H9 (cell line): ENCODE results near the gene NSUN7. TPM values are rescaled to one million over a fixed set of nuclear protein-coding genes. Genes with fewer than 3 reads are reported as not detected.

ENCODE experiments used
- DNase-seq: peaks from one replicate; pipeline ENCODE4 v3.0.0-alpha.2; 2017
- H2AFZ ChIP-seq: one replicate; pipeline ENCODE4 v1.6.1; 2013; ENCODE audit warnings: mild to moderate bottlenecking, low read length, control low read depth, moderate library complexity
- H2AK5ac ChIP-seq: 2 replicates; pipeline ENCODE4 v1.6.1; 2013; ENCODE audit warnings: low read length, control low read depth, mixed read lengths; ENCODE audit not compliant: insufficient read length
- H2BK120ac ChIP-seq: one replicate; pipeline ENCODE4 v1.6.1; 2013; ENCODE audit warnings: low read depth, mild to moderate bottlenecking, low read length, control low read depth, inconsistent platforms; ENCODE audit not compliant: poor library complexity, severe bottlenecking
- H2BK12ac ChIP-seq: 2 replicates; pipeline ENCODE4 v1.6.1; 2013; ENCODE audit warnings: low read length, control low read depth, mixed read lengths, low read depth; ENCODE audit not compliant: insufficient read length
- H2BK15ac ChIP-seq: 2 replicates; pipeline ENCODE4 v1.6.1; 2013; ENCODE audit warnings: low read depth, low read length, control low read depth
- H2BK20ac ChIP-seq: one replicate; pipeline ENCODE4 v1.6.1; 2013; ENCODE audit warnings: low read depth, mild to moderate bottlenecking, low read length, control low read depth, inconsistent platforms; ENCODE audit not compliant: poor library complexity, severe bottlenecking
- H2BK5ac ChIP-seq: 2 replicates; pipeline ENCODE4 v1.6.1; 2013; ENCODE audit warnings: low read length, control low read depth, mixed read lengths; ENCODE audit not compliant: insufficient read length
- H3K14ac ChIP-seq: 2 replicates; pipeline ENCODE4 v1.6.1; 2013; ENCODE audit warnings: low read length, control low read depth; ENCODE audit not compliant: insufficient read depth
- H3K18ac ChIP-seq: 2 replicates; pipeline ENCODE4 v1.6.1; 2013; ENCODE audit warnings: low read depth, mild to moderate bottlenecking, mixed read lengths, low read length, control low read depth; ENCODE audit not compliant: insufficient read length
- H3K23ac ChIP-seq: 2 replicates; pipeline ENCODE4 v1.6.1; 2013; ENCODE audit warnings: low read length, control low read depth, mixed read lengths, low read depth; ENCODE audit not compliant: insufficient read length
- H3K23me2 ChIP-seq: 2 replicates; pipeline ENCODE4 v1.6.1; 2013; ENCODE audit warnings: low read depth, mild to moderate bottlenecking, mixed read lengths, low read length, control low read depth; ENCODE audit not compliant: insufficient read length, poor library complexity, severe bottlenecking
- H3K27ac ChIP-seq: 2 replicates; pipeline ENCODE4 v1.5.1; 2013; ENCODE audit warnings: low read length, control low read depth, mixed read lengths, low read depth; ENCODE audit not compliant: insufficient read length
- H3K27me3 ChIP-seq: 2 replicates; pipeline ENCODE4 v1.6.1; 2013; ENCODE audit warnings: low read length, control low read depth, inconsistent platforms; ENCODE audit not compliant: insufficient read depth
- H3K4ac ChIP-seq: 2 replicates; pipeline ENCODE4 v1.6.1; 2013; ENCODE audit warnings: low read depth, mild to moderate bottlenecking, control low read depth, inconsistent platforms, low read length, moderate library complexity
- H3K4me1 ChIP-seq: 2 replicates; pipeline ENCODE4 v1.6.1; 2013; ENCODE audit warnings: low read length, control low read depth, inconsistent platforms; ENCODE audit not compliant: insufficient read depth
- H3K4me2 ChIP-seq: 2 replicates; pipeline ENCODE4 v1.6.1; 2013; ENCODE audit warnings: low read length, control low read depth, mixed read lengths; ENCODE audit not compliant: insufficient read length, insufficient read depth
- H3K56ac ChIP-seq: 2 replicates; pipeline ENCODE4 v1.6.1; 2013; ENCODE audit warnings: low read depth, mild to moderate bottlenecking, mixed read lengths, low read length, control low read depth; ENCODE audit not compliant: insufficient read length
- H3K79me1 ChIP-seq: 2 replicates; pipeline ENCODE4 v1.6.1; 2013; ENCODE audit warnings: low read depth, mild to moderate bottlenecking, moderate library complexity, low read length, control low read depth, inconsistent platforms; ENCODE audit not compliant: insufficient read depth, poor library complexity, severe bottlenecking
- H3K79me2 ChIP-seq: 2 replicates; pipeline ENCODE4 v1.6.1; 2013; ENCODE audit warnings: low read length, control low read depth, inconsistent platforms; ENCODE audit not compliant: insufficient read depth
- H3K9ac ChIP-seq: 2 replicates; pipeline ENCODE4 v1.6.1; 2013; ENCODE audit warnings: low read length, control low read depth, mixed read lengths; ENCODE audit not compliant: insufficient read length; ENCODE audit errors: extremely low read depth
- H3K9me3 ChIP-seq: one replicate; pipeline ENCODE4 v1.6.1; 2013; ENCODE audit warnings: low read depth, low read length, inconsistent platforms; ENCODE audit not compliant: control insufficient read depth
- H3T11ph ChIP-seq: one replicate; pipeline ENCODE4 v1.6.1; 2013; ENCODE audit warnings: mild to moderate bottlenecking, low read length, control low read depth, inconsistent platforms
- H4K20me1 ChIP-seq: one replicate; pipeline ENCODE4 v1.6.1; 2013; ENCODE audit not compliant: control insufficient read depth, insufficient read length, insufficient read depth
- H4K5ac ChIP-seq: 2 replicates; pipeline ENCODE4 v1.6.1; 2013; ENCODE audit warnings: low read depth, mild to moderate bottlenecking, mixed read lengths, low read length, control low read depth; ENCODE audit not compliant: insufficient read length
- H4K8ac ChIP-seq: replicated peaks from 2 replicates; pipeline ENCODE4 v1.6.1; 2013; ENCODE audit warnings: low read length, control low read depth, mixed read lengths, low read depth; ENCODE audit not compliant: insufficient read length
- H4K91ac ChIP-seq: 2 replicates; pipeline ENCODE4 v1.6.1; 2013; ENCODE audit warnings: low read depth, mild to moderate bottlenecking, moderate library complexity, mixed read lengths, low read length, control low read depth; ENCODE audit not compliant: insufficient read length
- H3K27ac Mint-ChIP-seq, 3 experiments: 2 replicates in 2 of 3; 3 replicates in 1 of 3; pipeline ENCODE4 v1.8.0; 2020 to 2021; ENCODE audit warnings: mixed read lengths in 3 of 3, mild to moderate bottlenecking in 1 of 3, moderate library complexity in 1 of 3
- H3K27me3 Mint-ChIP-seq: 2 replicates; pipeline ENCODE4 v1.8.0; 2021; ENCODE audit warnings: low read depth, mild to moderate bottlenecking, moderate library complexity, mixed read lengths
- H3K36me3 Mint-ChIP-seq, 3 experiments: 2 replicates in 2 of 3; 3 replicates in 1 of 3; pipeline ENCODE4 v1.8.0; 2020 to 2021; ENCODE audit warnings: low read depth in 3 of 3, mixed read lengths in 3 of 3; ENCODE audit not compliant: insufficient read depth in 1 of 3
- H3K4me1 Mint-ChIP-seq, 2 experiments: 2 replicates each; pipeline ENCODE4 v1.8.0; 2020; ENCODE audit warnings: mixed read lengths in 2 of 2
- H3K4me3 Mint-ChIP-seq, 2 experiments: 2 replicates in 1 of 2; 3 replicates in 1 of 2; pipeline ENCODE4 v1.8.0; 2020 to 2021; ENCODE audit warnings: mild to moderate bottlenecking in 2 of 2, mixed read lengths in 2 of 2, moderate library complexity in 1 of 2
- H3K9me3 Mint-ChIP-seq, 2 experiments: 2 replicates in 1 of 2; 3 replicates in 1 of 2; pipeline ENCODE4 v1.8.0; 2020; ENCODE audit warnings: mild to moderate bottlenecking in 2 of 2, mixed read lengths in 2 of 2, moderate library complexity in 1 of 2
- WGBS: extraction: QIAGEN DNeasy Blood & Tissue Kit; methylation state at CpG from one replicate; pipeline ENCODE4 v1.1.7; 2013; ENCODE audit warnings: missing lambda C conversion rate, low lambda C conversion rate, mixed read lengths; ENCODE audit not compliant: insufficient read length; ENCODE audit errors: extremely low coverage; 5-methylcytosine and 5-hydroxymethylcytosine counted together
- total RNA-seq: library from RNA; stranded (reverse); gene quantifications from 2 replicates; pipeline ENCODE4 v1.2.1, GENCODE V29; 2021
- TF ChIP-seq, protein P1 (sequence below): fragments of 200-600 bp; sonication (generic); conservative IDR thresholded peaks from 3 replicates; pipeline ENCODE4 v1.8.0; 2021; ENCODE audit warnings: antibody characterized with exemption, mild to moderate bottlenecking

The NSUN7 gene
- total RNA-seq, 1 experiment from 2014 or later: 15.9 TPM

DNA sequence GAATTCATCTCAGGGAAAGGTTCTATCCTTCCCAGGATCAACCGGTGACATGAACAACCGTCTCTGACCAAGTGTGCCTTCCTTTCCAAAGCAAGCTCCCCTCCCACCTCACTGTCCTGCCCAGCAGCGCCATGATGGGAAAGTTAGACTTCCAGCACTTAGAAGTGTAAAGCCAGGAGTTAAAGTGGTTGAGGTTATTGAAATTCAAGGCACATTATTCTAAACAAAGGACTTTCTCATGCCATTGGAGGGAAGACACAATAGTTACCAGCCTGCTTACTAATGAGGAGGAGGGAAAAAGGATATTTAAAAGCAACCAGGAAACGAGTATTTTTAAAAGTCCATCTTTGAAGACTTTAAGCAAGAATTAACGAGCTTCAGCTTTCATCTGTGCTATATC lies 96.8 kb downstream of the NSUN7 start:
- H3K27me3 ChIP-seq: no peaks in the 10 kb centered on the region
- peak overlapping the region in 2 of 3 experiments; percentile 7 to 48; a peak in 6 of 7 replicates for H3K27ac Mint-ChIP-seq
- no peaks in the 10 kb centered on the region for H3K23me2 ChIP-seq
- H4K91ac ChIP-seq: no peak overlapping the region
- H3K27ac ChIP-seq: no peak overlapping the region
- no peak overlapping the region for H3K56ac ChIP-seq
- H4K5ac ChIP-seq: no peak overlapping the region
- peaks cover 40 to 43% of the 10 kb centered on the region in 2 experiments for H3K4me1 Mint-ChIP-seq
- H3K9me3 Mint-ChIP-seq: no peaks in the 10 kb centered on the region
- H3K79me1 ChIP-seq: no peaks in the 10 kb centered on the region
- H2AFZ ChIP-seq: no peak overlapping the region
- H3K27me3 Mint-ChIP-seq: no peaks in the 10 kb centered on the region
- H3K4me1 ChIP-seq: peaks cover 2% of the 10 kb centered on the region; the same call in 1 of the 2 replicates
- H3K36me3 Mint-ChIP-seq: peaks cover 0 to 4% (median 2%) of the 10 kb centered on the region in 3 experiments; a peak in 3 of 7 replicates
- no peaks in the 10 kb centered on the region for H3K9me3 ChIP-seq
- no peaks in the 10 kb centered on the region for H4K20me1 ChIP-seq
- H3T11ph ChIP-seq: no peak overlapping the region
- no peak overlapping the region for H3K14ac ChIP-seq
- no peak overlapping the region for H2BK20ac ChIP-seq
- H3K23ac ChIP-seq: no peak overlapping the region
- no peak overlapping the region for H3K4ac ChIP-seq
- H2AK5ac ChIP-seq: no peak overlapping the region
- no peak for DNase-seq
- H3K4me2 ChIP-seq: peak overlapping the region; percentile 1
- H3K4me3 Mint-ChIP-seq: no peak overlapping the region
- H2BK12ac ChIP-seq: no peak overlapping the region
- no peak overlapping the region for H4K8ac ChIP-seq
- no peak overlapping the region for H2BK5ac ChIP-seq
- H3K18ac ChIP-seq: no peak overlapping the region
- H2BK120ac ChIP-seq: no peak overlapping the region
- TF ChIP-seq, protein P1, sequence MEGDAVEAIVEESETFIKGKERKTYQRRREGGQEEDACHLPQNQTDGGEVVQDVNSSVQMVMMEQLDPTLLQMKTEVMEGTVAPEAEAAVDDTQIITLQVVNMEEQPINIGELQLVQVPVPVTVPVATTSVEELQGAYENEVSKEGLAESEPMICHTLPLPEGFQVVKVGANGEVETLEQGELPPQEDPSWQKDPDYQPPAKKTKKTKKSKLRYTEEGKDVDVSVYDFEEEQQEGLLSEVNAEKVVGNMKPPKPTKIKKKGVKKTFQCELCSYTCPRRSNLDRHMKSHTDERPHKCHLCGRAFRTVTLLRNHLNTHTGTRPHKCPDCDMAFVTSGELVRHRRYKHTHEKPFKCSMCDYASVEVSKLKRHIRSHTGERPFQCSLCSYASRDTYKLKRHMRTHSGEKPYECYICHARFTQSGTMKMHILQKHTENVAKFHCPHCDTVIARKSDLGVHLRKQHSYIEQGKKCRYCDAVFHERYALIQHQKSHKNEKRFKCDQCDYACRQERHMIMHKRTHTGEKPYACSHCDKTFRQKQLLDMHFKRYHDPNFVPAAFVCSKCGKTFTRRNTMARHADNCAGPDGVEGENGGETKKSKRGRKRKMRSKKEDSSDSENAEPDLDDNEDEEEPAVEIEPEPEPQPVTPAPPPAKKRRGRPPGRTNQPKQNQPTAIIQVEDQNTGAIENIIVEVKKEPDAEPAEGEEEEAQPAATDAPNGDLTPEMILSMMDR: no peak
- H3K9ac ChIP-seq: no peak overlapping the region
- H3K79me2 ChIP-seq: peaks cover 6% of the 10 kb centered on the region; the same call in 1 of the 2 replicates
- H2BK15ac ChIP-seq: no peak overlapping the region
- no CpG with 5 or more reads among the region's 5 CpGs for WGBS
